Osteocyte (in vitro differentiated cells): ENCODE data around the gene MAN1A1. TPM values are rescaled to one million over a fixed set of nuclear protein-coding genes. Genes with fewer than 3 reads are reported as not detected.

Experiments used
- DNase-seq: peaks from one replicate; pipeline ENCODE4 v3.0.0; 2021; ENCODE audit warnings: mixed read lengths; ENCODE audit not compliant: unreplicated experiment; ENCODE audit errors: extremely low spot score
- H3K27ac Mint-ChIP-seq: one replicate; pipeline ENCODE4 v1.8.0; 2021; ENCODE audit warnings: mild to moderate bottlenecking, mixed read lengths; ENCODE audit not compliant: unreplicated experiment
- H3K27me3 Mint-ChIP-seq: one replicate; pipeline ENCODE4 v1.8.0; 2021; ENCODE audit warnings: mixed read lengths; ENCODE audit not compliant: unreplicated experiment
- H3K36me3 Mint-ChIP-seq: one replicate; pipeline ENCODE4 v1.8.0; 2021; ENCODE audit warnings: mixed read lengths; ENCODE audit not compliant: unreplicated experiment
- H3K4me1 Mint-ChIP-seq: one replicate; pipeline ENCODE4 v1.8.0; 2021; ENCODE audit warnings: mixed read lengths; ENCODE audit not compliant: unreplicated experiment
- H3K4me3 Mint-ChIP-seq: one replicate; pipeline ENCODE4 v1.8.0; 2021; ENCODE audit warnings: mild to moderate bottlenecking, moderate library complexity, mixed read lengths; ENCODE audit not compliant: unreplicated experiment
- H3K9me3 Mint-ChIP-seq: one replicate; pipeline ENCODE4 v1.8.0; 2021; ENCODE audit warnings: mixed read lengths; ENCODE audit not compliant: unreplicated experiment
- total RNA-seq: library from RNA; stranded (reverse); gene quantifications from 2 replicates; pipeline ENCODE4 v1.2.1, GENCODE V29; 2021
- TF ChIP-seq, protein P1 (sequence below): fragments of 200-600 bp; sonication (generic); IDR thresholded peaks from 2 replicates; pipeline ENCODE4 v1.5.0; 2021; ENCODE audit warnings: antibody characterized with exemption, mild to moderate bottlenecking, moderate library complexity

Gene MAN1A1
- total RNA-seq, 1 donor from 2014 or later = 7.0 TPM

DNA sequence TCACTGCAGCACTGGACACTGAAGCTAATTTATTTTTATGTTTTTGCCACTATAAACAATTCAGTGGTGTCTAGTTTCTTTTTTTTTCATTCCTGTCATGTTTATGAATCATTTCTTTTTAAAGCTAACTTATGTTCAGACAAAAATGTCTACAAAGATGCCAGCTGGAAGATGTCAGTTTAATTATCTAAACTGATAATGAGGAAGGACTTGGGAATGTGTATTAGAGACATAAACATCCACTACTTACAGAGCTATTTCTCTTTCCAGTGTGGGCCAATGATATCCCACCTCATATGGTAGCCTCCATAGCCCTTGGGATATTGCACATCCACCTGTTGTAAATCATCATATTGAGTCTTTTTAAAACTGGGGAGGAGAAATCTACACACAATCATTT, 139.0 kb downstream of the MAN1A1 start:
- TF ChIP-seq, protein P1, sequence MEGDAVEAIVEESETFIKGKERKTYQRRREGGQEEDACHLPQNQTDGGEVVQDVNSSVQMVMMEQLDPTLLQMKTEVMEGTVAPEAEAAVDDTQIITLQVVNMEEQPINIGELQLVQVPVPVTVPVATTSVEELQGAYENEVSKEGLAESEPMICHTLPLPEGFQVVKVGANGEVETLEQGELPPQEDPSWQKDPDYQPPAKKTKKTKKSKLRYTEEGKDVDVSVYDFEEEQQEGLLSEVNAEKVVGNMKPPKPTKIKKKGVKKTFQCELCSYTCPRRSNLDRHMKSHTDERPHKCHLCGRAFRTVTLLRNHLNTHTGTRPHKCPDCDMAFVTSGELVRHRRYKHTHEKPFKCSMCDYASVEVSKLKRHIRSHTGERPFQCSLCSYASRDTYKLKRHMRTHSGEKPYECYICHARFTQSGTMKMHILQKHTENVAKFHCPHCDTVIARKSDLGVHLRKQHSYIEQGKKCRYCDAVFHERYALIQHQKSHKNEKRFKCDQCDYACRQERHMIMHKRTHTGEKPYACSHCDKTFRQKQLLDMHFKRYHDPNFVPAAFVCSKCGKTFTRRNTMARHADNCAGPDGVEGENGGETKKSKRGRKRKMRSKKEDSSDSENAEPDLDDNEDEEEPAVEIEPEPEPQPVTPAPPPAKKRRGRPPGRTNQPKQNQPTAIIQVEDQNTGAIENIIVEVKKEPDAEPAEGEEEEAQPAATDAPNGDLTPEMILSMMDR = no peak
- Mint-ChIP-seq H3K4me1 (no peaks in the 10 kb centered on the region), H3K27me3 (peaks cover 18% of the 10 kb centered on the region), H3K27ac (no peak overlapping the region), H3K4me3 (no peak overlapping the region), H3K36me3 (no peaks in the 10 kb centered on the region), H3K9me3 (no peaks in the 10 kb centered on the region)
- DNase-seq = no peak

GRCh38 chr6:119209452-119210205, 139.9 kb downstream of the MAN1A1 start:
- TF ChIP-seq, protein P1 = no peak
- Mint-ChIP-seq H3K27ac (no peak overlapping the region), H3K27me3 (peaks cover 18% of the 10 kb centered on the region), H3K36me3 (no peaks in the 10 kb centered on the region), H3K4me3 (no peak overlapping the region), H3K4me1 (no peaks in the 10 kb centered on the region), H3K9me3 (no peaks in the 10 kb centered on the region)
- no peak for DNase-seq

- Mint-ChIP-seq H3K27ac (no peak overlapping the region), H3K27me3 (peaks cover 19% of the 10 kb centered on the region), H3K4me3 (no peak overlapping the region), H3K36me3 (no peaks in the 10 kb centered on the region), H3K4me1 (no peaks in the 10 kb centered on the region), H3K9me3 (no peaks in the 10 kb centered on the region)
- TF ChIP-seq, protein P1 = no peak
- no peak for DNase-seq
Measured at GRCh38 chr6:119207971-119208725, 141.4 kb downstream of the MAN1A1 start.

DNA sequence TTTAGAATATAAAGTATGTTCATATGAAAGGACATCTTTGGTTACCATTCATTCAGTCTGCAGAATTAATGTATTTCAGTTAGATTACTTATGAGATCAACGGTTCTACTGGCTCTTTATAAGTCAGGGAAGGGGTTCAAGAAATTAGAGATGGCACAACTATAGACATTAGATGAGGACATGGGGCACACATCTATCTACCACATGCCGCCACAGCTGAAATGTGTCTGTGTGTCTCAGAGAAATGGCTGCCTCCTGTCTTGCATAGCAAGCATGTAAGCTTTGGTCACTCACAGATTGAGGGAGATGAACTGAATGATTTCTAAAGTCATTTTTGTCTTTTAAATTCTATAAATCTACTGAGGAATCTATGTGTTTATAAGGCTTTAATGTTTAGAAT, 142.2 kb downstream of the MAN1A1 start:
- H3K27ac Mint-ChIP-seq = no peak overlapping the region
- H3K4me1 Mint-ChIP-seq = no peaks in the 10 kb centered on the region
- DNase-seq = no peak
- no peaks in the 10 kb centered on the region for H3K36me3 Mint-ChIP-seq
- H3K4me3 Mint-ChIP-seq = no peak overlapping the region
- H3K9me3 Mint-ChIP-seq = no peaks in the 10 kb centered on the region
- TF ChIP-seq, protein P1 = no peak
- H3K27me3 Mint-ChIP-seq = peaks cover 19% of the 10 kb centered on the region

DNA sequence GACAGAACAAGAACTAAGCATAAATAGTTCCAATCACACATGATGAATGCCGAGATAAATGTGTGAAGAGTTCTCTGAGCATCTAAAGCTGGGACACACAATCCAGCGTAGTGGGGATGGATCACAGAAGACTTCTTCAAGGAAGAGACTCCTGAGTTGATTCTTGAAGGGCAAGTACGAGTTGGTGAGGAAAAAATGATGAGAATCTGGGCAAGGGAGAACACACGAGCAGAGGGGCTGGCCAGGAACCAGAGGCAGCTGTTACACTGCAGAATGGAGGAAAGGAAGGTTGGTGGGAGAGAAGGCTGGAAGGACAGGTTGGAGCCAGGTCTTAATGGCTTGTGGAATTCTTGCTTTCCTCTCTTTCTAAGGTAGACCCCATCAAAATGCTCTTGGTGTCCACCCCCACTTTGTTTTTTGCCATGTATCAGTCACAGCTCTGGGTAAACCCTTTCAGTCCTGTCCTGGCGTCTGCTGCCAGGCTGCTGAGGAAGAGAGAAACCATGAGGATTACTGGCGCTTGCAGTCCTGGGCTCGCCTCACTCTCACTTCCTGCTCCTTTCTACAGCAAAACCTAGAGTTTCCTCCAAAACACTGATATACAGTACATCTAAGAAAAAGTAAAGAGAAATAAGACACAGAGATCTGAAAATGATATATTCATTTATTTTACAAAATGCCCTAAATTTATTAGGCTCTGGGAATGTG, 143.5 kb downstream of the MAN1A1 start:
- Mint-ChIP-seq H3K27ac (no peak overlapping the region), H3K4me1 (no peaks in the 10 kb centered on the region), H3K27me3 (peaks cover 19% of the 10 kb centered on the region), H3K36me3 (no peaks in the 10 kb centered on the region), H3K4me3 (no peak overlapping the region), H3K9me3 (no peaks in the 10 kb centered on the region)
- DNase-seq = no peak
- TF ChIP-seq, protein P1 = no peak
